Measurements from ENCODE around the gene LAIR1.

The LAIR1 gene

DNA sequence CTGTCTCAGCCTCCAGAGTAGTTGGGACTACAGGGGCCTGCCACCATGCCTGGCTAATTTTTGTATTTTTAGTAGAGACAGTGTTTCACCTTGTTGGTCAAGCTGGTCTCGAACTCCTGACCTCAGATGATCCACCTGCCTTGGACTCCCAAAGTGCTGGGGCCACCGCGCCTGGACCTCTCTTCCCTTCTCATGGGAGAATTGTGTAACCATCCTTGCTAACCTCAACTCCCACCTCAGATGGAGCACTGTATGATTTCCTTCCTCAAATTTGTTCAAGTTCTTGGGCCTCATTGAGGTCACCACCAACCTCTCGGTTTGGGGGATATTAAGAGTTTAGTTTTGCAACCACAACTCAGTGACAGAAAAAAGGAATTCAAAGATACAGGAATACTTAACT lies 62.5 kb downstream of the LAIR1 start:
- Histone ChIP-seq H3K36me3 (ENCODE audit: control insufficient read depth in 1 of 2, insufficient read depth in 2 of 2, low read length in 2 of 2) (no peaks in the 10 kb centered on the region), H3K9me3 (ENCODE audit: insufficient read depth, low read depth, low read length) (peaks cover 6% of the 10 kb centered on the region), H3K27ac (ENCODE audit: low read depth, low read length) (no peak overlapping the region), H4K8ac (ENCODE audit: low read depth, low read length) (no peak overlapping the region), H4K91ac (ENCODE audit: low read depth, low read length) (no peak overlapping the region), H3K4me3 (ENCODE audit: low read depth, low read length) (no peak overlapping the region), H3K18ac (ENCODE audit: low read length) (no peak overlapping the region), H2AK5ac (ENCODE audit: low read length) (no peak overlapping the region), H3K4me1 (ENCODE audit: control insufficient read depth in 1 of 2, insufficient read depth in 2 of 2, low read length in 2 of 2) (no peaks in the 10 kb centered on the region), H3K79me1 (ENCODE audit: low read length) (no peaks in the 10 kb centered on the region), H2BK12ac (ENCODE audit: low read length) (no peak overlapping the region), H2BK5ac (ENCODE audit: low read depth, low read length, poor library complexity) (no peak overlapping the region), H4K12ac (ENCODE audit: low read depth, low read length) (no peak overlapping the region), H3K4ac (ENCODE audit: low read depth, low read length) (no peak overlapping the region), H3K79me2 (ENCODE audit: control insufficient read depth, insufficient read depth, low read length, poor library complexity) (no peaks in the 10 kb centered on the region), H3K23ac (ENCODE audit: low read length) (no peak overlapping the region), H2AFZ (ENCODE audit: insufficient read depth, low read length, poor library complexity) (no peak overlapping the region), H3K4me2 (ENCODE audit: low read length) (no peak overlapping the region), H3K14ac (ENCODE audit: low read length) (no peak overlapping the region), H3K27me3 (ENCODE audit: insufficient read depth, low read length) (no peaks in the 10 kb centered on the region), H3K9ac (ENCODE audit: low read length) (no peak overlapping the region), H2BK120ac (ENCODE audit: insufficient read depth, low read length, poor library complexity) (no peak overlapping the region)
- no CpG with 5 or more reads among the region's 4 CpGs for WGBS (ENCODE audit: extremely low coverage, insufficient coverage, insufficient read length)
- DNase-seq: no peak
